ENCODE measurements around the gene ZNF780B.

ZNF780B gene

DNA sequence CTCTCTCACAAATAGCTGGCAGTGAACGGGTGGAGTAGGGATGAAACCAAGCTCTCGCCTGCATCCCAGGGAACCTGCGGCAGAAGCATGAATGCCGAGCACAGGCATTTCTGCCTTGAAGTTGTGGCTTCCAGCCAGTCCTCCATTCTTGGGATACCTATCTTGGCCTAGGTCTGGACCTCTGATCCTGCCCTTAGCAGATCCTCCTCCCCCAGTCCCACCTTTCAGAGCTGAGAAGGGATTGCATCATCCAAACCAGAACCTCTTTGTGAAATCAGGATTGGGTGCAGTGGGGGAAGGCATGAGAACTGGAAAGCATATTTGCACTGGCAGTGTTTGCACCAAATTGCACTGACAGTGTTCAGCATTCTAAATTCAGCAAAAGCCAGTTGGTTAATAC lies 28.9 kb upstream of the ZNF780B start:
- Histone ChIP-seq H3K36me3 (ENCODE audit: low read depth) (peaks cover 42% of the 10 kb centered on the region), H3K9me3 (ENCODE audit: severe bottlenecking) (no peaks in the 10 kb centered on the region), H3K4me1 (ENCODE audit: insufficient read depth, poor library complexity, severe bottlenecking) (peaks cover 6% of the 10 kb centered on the region), H3K4me3 (ENCODE audit: severe bottlenecking) (no peak overlapping the region), H3K27ac (ENCODE audit: poor library complexity, severe bottlenecking) (no peak overlapping the region), H3K27me3 (ENCODE audit: insufficient read depth, poor library complexity, severe bottlenecking) (no peaks in the 10 kb centered on the region)
- TF ChIP-seq CTCF (IDR thresholded peaks at IDR 0.05; ENCODE audit: poor library complexity, severe bottlenecking) = no peak
- DNase-seq (ENCODE audit: low spot score) (no peak), ATAC-seq (ENCODE audit: low read depth) (no peak)

GRCh38 chr19:40081411-40081810 lies 25.4 kb upstream of the ZNF780B start:
- Histone ChIP-seq H3K36me3 (ENCODE audit: low read depth) (peaks cover 75% of the 10 kb centered on the region), H3K27me3 (ENCODE audit: insufficient read depth, poor library complexity, severe bottlenecking) (no peaks in the 10 kb centered on the region), H3K4me1 (ENCODE audit: insufficient read depth, poor library complexity, severe bottlenecking) (no peaks in the 10 kb centered on the region), H3K27ac (ENCODE audit: poor library complexity, severe bottlenecking) (no peak overlapping the region), H3K9me3 (ENCODE audit: severe bottlenecking) (peaks cover 9% of the 10 kb centered on the region), H3K4me3 (ENCODE audit: severe bottlenecking) (no peak overlapping the region)
- no peak for TF ChIP-seq CTCF (IDR thresholded peaks at IDR 0.05; ENCODE audit: poor library complexity, severe bottlenecking)
- ATAC-seq (ENCODE audit: low read depth) = no peak
- DNase-seq (ENCODE audit: low spot score) = no peak

DNA sequence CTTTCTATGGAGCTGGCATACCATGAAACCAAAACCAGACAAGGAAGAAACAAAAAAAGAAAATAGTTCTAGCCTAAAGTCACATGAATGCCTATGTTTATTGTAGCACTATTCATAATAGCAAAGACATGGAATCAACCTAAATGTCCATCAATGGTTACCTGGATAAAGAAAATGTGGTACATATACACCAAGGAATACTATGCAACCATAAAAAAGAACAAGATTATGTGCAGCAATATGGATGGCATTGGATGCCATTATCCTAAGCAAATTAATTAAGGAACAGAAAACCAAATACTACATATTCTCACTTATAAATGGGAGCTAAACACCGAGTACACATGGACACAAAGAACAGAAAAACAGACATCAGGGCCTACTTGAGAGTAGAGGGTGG lies 24.3 kb upstream of the ZNF780B start:
- TF ChIP-seq CTCF (IDR thresholded peaks at IDR 0.05; ENCODE audit: poor library complexity, severe bottlenecking) = no peak
- DNase-seq (ENCODE audit: low spot score) (no peak), ATAC-seq (ENCODE audit: low read depth) (no peak)
- Histone ChIP-seq H3K27me3 (ENCODE audit: insufficient read depth, poor library complexity, severe bottlenecking) (no peaks in the 10 kb centered on the region), H3K9me3 (ENCODE audit: severe bottlenecking) (peaks cover 9% of the 10 kb centered on the region), H3K4me1 (ENCODE audit: insufficient read depth, poor library complexity, severe bottlenecking) (no peaks in the 10 kb centered on the region), H3K4me3 (ENCODE audit: severe bottlenecking) (no peak overlapping the region), H3K27ac (ENCODE audit: poor library complexity, severe bottlenecking) (no peak overlapping the region), H3K36me3 (ENCODE audit: low read depth) (peaks cover 81% of the 10 kb centered on the region)

DNA sequence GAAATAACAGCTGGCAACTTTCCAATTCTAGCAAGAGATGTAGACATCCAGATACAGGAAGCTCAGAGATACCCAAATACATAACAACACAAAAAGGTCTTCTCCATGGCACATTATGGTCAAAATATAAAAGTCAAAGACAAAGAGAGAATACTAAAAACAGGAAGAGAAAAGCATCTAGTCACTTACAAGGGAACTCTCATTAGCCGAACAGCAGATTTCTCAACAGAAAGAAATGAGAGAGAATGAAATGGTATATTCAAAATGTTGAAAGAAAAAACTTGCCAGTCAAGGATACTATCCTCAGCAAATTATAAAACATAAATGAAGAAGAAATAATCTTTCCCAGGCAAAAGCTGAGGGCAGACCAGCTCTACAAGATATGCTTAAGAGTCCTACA lies 22.3 kb upstream of the ZNF780B start:
- peaks cover 9% of the 10 kb centered on the region for H3K9me3 ChIP-seq (ENCODE audit: severe bottlenecking)
- ATAC-seq (ENCODE audit: low read depth) = no peak
- peaks cover 83% of the 10 kb centered on the region for H3K36me3 ChIP-seq (ENCODE audit: low read depth)
- no peak overlapping the region for H3K27ac ChIP-seq (ENCODE audit: poor library complexity, severe bottlenecking)
- TF ChIP-seq CTCF (IDR thresholded peaks at IDR 0.05; ENCODE audit: poor library complexity, severe bottlenecking) = no peak
- no peaks in the 10 kb centered on the region for H3K27me3 ChIP-seq (ENCODE audit: insufficient read depth, poor library complexity, severe bottlenecking)
- H3K4me3 ChIP-seq (ENCODE audit: severe bottlenecking) = no peak overlapping the region
- H3K4me1 ChIP-seq (ENCODE audit: insufficient read depth, poor library complexity, severe bottlenecking) = no peaks in the 10 kb centered on the region
- no peak for DNase-seq (ENCODE audit: low spot score)

DNA sequence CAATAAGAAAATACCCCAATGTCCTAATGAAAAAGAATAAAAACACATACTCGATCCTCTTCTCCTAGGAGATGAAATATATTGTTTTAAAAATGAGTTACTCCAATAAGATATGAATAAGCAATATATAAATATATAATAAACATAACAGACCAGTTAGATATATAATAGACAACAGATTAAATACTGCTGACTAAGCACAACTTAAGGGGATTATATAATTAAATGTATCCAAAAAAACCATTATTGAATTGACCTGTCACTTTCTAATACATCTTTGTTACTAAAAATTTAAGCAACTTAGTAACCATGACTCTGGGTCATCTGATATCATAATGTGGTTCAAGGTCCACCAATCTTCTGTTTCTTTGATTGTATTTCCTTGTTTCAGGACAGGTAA lies 14.0 kb upstream of the ZNF780B start:
- Histone ChIP-seq H3K27ac (ENCODE audit: poor library complexity, severe bottlenecking) (no peak overlapping the region), H3K4me3 (ENCODE audit: severe bottlenecking) (no peak overlapping the region), H3K27me3 (ENCODE audit: insufficient read depth, poor library complexity, severe bottlenecking) (no peaks in the 10 kb centered on the region), H3K36me3 (ENCODE audit: low read depth) (peaks cover 5% of the 10 kb centered on the region), H3K9me3 (ENCODE audit: severe bottlenecking) (no peaks in the 10 kb centered on the region), H3K4me1 (ENCODE audit: insufficient read depth, poor library complexity, severe bottlenecking) (no peaks in the 10 kb centered on the region)
- ATAC-seq (ENCODE audit: low read depth) = no peak
- no peak for DNase-seq (ENCODE audit: low spot score)
- no peak for TF ChIP-seq CTCF (IDR thresholded peaks at IDR 0.05; ENCODE audit: poor library complexity, severe bottlenecking)
